ENCODE data around the gene PPFIBP1. TPM values are rescaled to one million over a fixed set of nuclear protein-coding genes. Genes with fewer than 3 reads are reported as not detected.

The PPFIBP1 gene
- total RNA-seq, 1 donor from 2014 or later: 292 TPM

GRCh38 chr12:27508736-27509431 is 15.1 kb upstream of the PPFIBP1 start:
- intact Hi-C loops (cut with DNase I): loop anchor here (5.0 kb wide), 1 partner anchor 82 kb away; no protein-coding TSS in a partner anchor

GRCh38 chr12:27511031-27511722 is 12.8 kb upstream of the PPFIBP1 start:
- intact Hi-C loops (cut with DNase I): no loop called here
- DNase-seq (no peak), ATAC-seq (ENCODE audit: poor library complexity) (peak; percentile 64)

More at GRCh38 chr12:27508736-27509431, 15.1 kb upstream of the PPFIBP1 start:
- DNase-seq: no peak
- no peak for ATAC-seq (ENCODE audit: poor library complexity)

GRCh38 chr12:27511723-27512045 is 12.3 kb upstream of the PPFIBP1 start:
- intact Hi-C loops (cut with DNase I): no loop called here
- DNase-seq (no peak), ATAC-seq (ENCODE audit: poor library complexity) (peak; percentile 61)

GRCh38 chr12:27513155-27513824 is 10.7 kb upstream of the PPFIBP1 start:
- intact Hi-C loops (cut with DNase I): no loop called here
- no peak for ATAC-seq (ENCODE audit: poor library complexity)
- no peak for DNase-seq

GRCh38 chr12:27515671-27516070 is 8.3 kb upstream of the PPFIBP1 start:
- intact Hi-C loops (cut with DNase I): no loop called here
- ATAC-seq (ENCODE audit: poor library complexity): no peak
- DNase-seq: no peak

- intact Hi-C loops (cut with DNase I): no loop called here
- DNase-seq (no peak), ATAC-seq (ENCODE audit: poor library complexity) (no peak)
Observed at GRCh38 chr12:27516625-27517024, 7.4 kb upstream of the PPFIBP1 start.

GRCh38 chr12:27517546-27517945 is 6.5 kb upstream of the PPFIBP1 start:
- no peak for ATAC-seq (ENCODE audit: poor library complexity)
- no peak for DNase-seq
- intact Hi-C loops (cut with DNase I): no loop called here

- intact Hi-C loops (cut with DNase I): no loop called here
- DNase-seq: no peak
- no peak for ATAC-seq (ENCODE audit: poor library complexity)
Observed at GRCh38 chr12:27517961-27518665, 5.9 kb upstream of the PPFIBP1 start.

GRCh38 chr12:27521066-27521465 is 2.9 kb upstream of the PPFIBP1 start:
- DNase-seq (peak; percentile 51), ATAC-seq (ENCODE audit: poor library complexity) (no peak)

GRCh38 chr12:27521981-27522380 is 2.0 kb upstream of the PPFIBP1 start:
- ATAC-seq (ENCODE audit: poor library complexity): no peak
- no peak for DNase-seq
- intact Hi-C loops (cut with DNase I): loop anchor here (5.0 kb wide), 1 partner anchor 125 kb away; no protein-coding TSS in a partner anchor

More at GRCh38 chr12:27521066-27521465, 2.9 kb upstream of the PPFIBP1 start:
- intact Hi-C loops (cut with DNase I): loop anchor here (5.0 kb wide), 1 partner anchor 126 kb away; no protein-coding TSS in a partner anchor

- ATAC-seq (ENCODE audit: poor library complexity) (no peak), DNase-seq (no peak)
- intact Hi-C loops (cut with DNase I): loop anchor here (5.0 kb wide), 1 partner anchor 124 kb away; no protein-coding TSS in a partner anchor
Observed at GRCh38 chr12:27523305-27523641, 733 bp upstream of the PPFIBP1 start.

GRCh38 chr12:27524494-27524835 is 459 bp downstream of the PPFIBP1 start:
- ATAC-seq (ENCODE audit: poor library complexity) (no peak), DNase-seq (no peak)
- intact Hi-C loops (cut with DNase I): loop anchor here (5.0 kb wide), 1 partner anchor 123 kb away; no protein-coding TSS in a partner anchor

- DNase-seq (no peak), ATAC-seq (ENCODE audit: poor library complexity) (no peak)
- intact Hi-C loops (cut with DNase I): loop anchor here (5.0 kb wide), 1 partner anchor 122 kb away; no protein-coding TSS in a partner anchor
Observed at GRCh38 chr12:27524839-27525753, 1.1 kb downstream of the PPFIBP1 start.

- intact Hi-C loops (cut with DNase I): no loop called here
- ATAC-seq (ENCODE audit: poor library complexity) (no peak), DNase-seq (no peak)
Observed at GRCh38 chr12:27527512-27527911, 3.5 kb downstream of the PPFIBP1 start.

GRCh38 chr12:27528788-27529187 is 4.8 kb downstream of the PPFIBP1 start:
- ATAC-seq (ENCODE audit: poor library complexity) (no peak), DNase-seq (no peak)
- intact Hi-C loops (cut with DNase I): no loop called here

GRCh38 chr12:27530157-27530922 is 6.3 kb downstream of the PPFIBP1 start:
- intact Hi-C loops (cut with DNase I): no loop called here
- no peak for DNase-seq
- ATAC-seq (ENCODE audit: poor library complexity): no peak

GRCh38 chr12:27531896-27532295 is 7.9 kb downstream of the PPFIBP1 start:
- intact Hi-C loops (cut with DNase I): no loop called here
- DNase-seq (no peak), ATAC-seq (ENCODE audit: poor library complexity) (peak; percentile 12)
